ENCODE data around the gene NFATC2. TPM values are rescaled to one million over a fixed set of nuclear protein-coding genes. Genes with fewer than 3 reads are reported as not detected.

The NFATC2 gene
- total and polyA plus RNA-seq, 2 of the 4 experiments (the other 2 are of a cell fraction): 0.18 to 0.38 TPM

DNA sequence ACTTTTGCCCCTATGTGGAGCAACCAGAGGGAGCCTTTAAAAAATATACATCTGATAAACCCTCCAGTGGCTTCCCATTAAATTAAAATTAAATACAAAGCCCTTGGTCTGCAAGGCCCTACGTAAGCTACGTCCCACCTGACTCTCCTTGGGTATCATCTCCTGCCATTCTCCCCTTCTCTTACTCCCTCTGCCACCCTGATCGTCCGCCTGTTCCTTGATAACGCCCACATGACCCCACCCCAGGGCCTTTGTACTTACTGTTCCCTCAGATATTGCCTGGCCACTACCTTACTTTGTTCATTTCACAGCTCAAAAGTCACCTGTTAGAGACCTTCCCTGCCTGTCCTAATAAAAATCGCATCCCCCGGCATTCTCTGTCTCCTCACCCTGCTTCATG is 5.4 kb upstream of the NFATC2 start:
- Histone ChIP-seq H2AK9ac (replicated peaks; ENCODE audit: low read depth, low read length, poor library complexity) (no peak overlapping the region), H4K5ac (ENCODE audit: low read depth, low read length) (no peak overlapping the region), H4K8ac (ENCODE audit: low read depth in 2 of 2, low read length in 2 of 2) (no peak overlapping the region), H3K56ac (ENCODE audit: extremely low read depth, insufficient read depth, low read length) (no peak overlapping the region), H3K9ac (ENCODE audit: low read depth, low read length) (no peak overlapping the region), H4K20me1 (ENCODE audit: insufficient read depth, low read length) (no peaks in the 10 kb centered on the region), H3K4ac (ENCODE audit: low read depth, low read length) (no peak overlapping the region), H3K4me2 (ENCODE audit: low read depth, low read length) (no peak overlapping the region), H2BK120ac (ENCODE audit: low read depth, low read length) (no peak overlapping the region), H2AFZ (replicated peaks; ENCODE audit: low read length, poor library complexity) (no peak overlapping the region), H3K27me3 (ENCODE audit: control insufficient read depth, insufficient read depth, low read length) (no peaks in the 10 kb centered on the region; the same call in 1 of the 2 replicates), H2BK5ac (ENCODE audit: low read depth, low read length, poor library complexity, severe bottlenecking) (no peak overlapping the region), H3K14ac (replicated peaks; ENCODE audit: low read depth, low read length) (no peak overlapping the region), H2BK20ac (ENCODE audit: low read depth, low read length) (no peak overlapping the region), H3K4me3 (ENCODE audit: insufficient read depth, low read depth, low read length) (no peak overlapping the region), H2BK15ac (ENCODE audit: low read depth, low read length) (no peak overlapping the region), H3K9me3 (ENCODE audit: control insufficient read depth, insufficient read depth, low read length) (no peaks in the 10 kb centered on the region), H3K27ac (ENCODE audit: insufficient read depth, low read length) (no peak overlapping the region), H3K18ac (ENCODE audit: low read depth, low read length) (no peak overlapping the region), H3K23ac (ENCODE audit: low read depth, low read length) (no peak overlapping the region), H4K91ac (ENCODE audit: insufficient read depth, low read depth, low read length) (no peak overlapping the region), H3K9me1 (ENCODE audit: insufficient read depth, low read length) (no peaks in the 10 kb centered on the region), H3K79me1 (ENCODE audit: low read depth in 1 of 2, low read length in 2 of 2) (no peaks in the 10 kb centered on the region), H3K36me3 (ENCODE audit: control insufficient read depth, insufficient read depth, low read length) (no peaks in the 10 kb centered on the region), H2AK5ac (ENCODE audit: low read depth, low read length) (no peak overlapping the region), H3K4me1 (ENCODE audit: control insufficient read depth, insufficient read depth, low read length) (no peaks in the 10 kb centered on the region)
- intact Hi-C loops (cut with micrococcal nuclease): no loop called here
- dilution Hi-C loops (cut with HindIII; ENCODE audit: low sequenced_read_pairs, unreplicated experiment): no loop called here
- TF ChIP-seq BHLHE40 (IDR thresholded peaks at IDR 0.05; ENCODE audit: low read depth, low read length) (no peak), MAZ (IDR thresholded peaks at IDR 0.05; ENCODE audit: borderline replicate concordance, low read depth, low read length) (no peak), POLR2A (IDR thresholded peaks at IDR 0.05; ENCODE audit: low read depth, low read length) (peak; percentile 51), CEBPB (IDR thresholded peaks at IDR 0.05; ENCODE audit: low read depth, low read length) (no peak)
- ChIA-PET CTCF (no interaction called here), POLR2A (ENCODE audit: unreplicated experiment) (no interaction called here)
- WGBS, 2 experiments (ENCODE audit: extremely low coverage in 2 of 2, insufficient read length in 1 of 2): 91% methylated on average over 4 of the region's 7 CpGs; no CpG with 5 or more reads in 1 of the 2 experiments
- DNase-seq (no peak), ATAC-seq (ENCODE audit: low read depth) (no peak)
- in situ Hi-C loops (cut with MboI; ENCODE audit: low sequenced_read_pairs): no loop called here
- no TSS peak for BruUV-seq (replicated peaks)

Data from IMR-90 (cell line).